ENCODE measurements around the gene TTLL1.
"Not testable (repeated sequence)": the region's sequence is repeated elsewhere in the genome, so short reads cannot be mapped to it uniquely, and the experiment has no call there.

Gene TTLL1

GRCh38 chr22:43109921-43110443 is 20.8 kb upstream of the TTLL1 start:
- no peak for DNase-seq

DNA sequence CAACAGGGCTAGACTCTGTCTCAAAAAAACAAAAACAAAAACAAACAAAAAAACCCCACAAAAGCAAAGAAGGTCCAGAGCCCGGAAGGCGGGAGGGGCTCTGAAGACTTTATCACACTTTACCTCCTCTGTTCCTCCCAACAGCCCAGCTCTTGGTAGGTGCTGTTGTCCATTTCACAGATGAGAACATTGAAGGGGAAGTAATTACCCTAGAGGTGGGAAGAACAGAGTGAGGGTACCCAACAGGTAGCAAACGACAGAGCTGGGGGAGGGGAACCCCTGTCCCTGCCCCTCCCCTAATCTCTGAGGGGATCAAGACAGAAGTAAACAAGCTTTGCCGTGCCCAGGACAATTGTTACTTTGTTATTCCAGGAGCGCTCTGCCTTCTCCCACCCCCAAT is 20.3 kb upstream of the TTLL1 start:
- DNase-seq: no peak

GRCh38 chr22:43106302-43106701 is 17.1 kb upstream of the TTLL1 start:
- no peak for DNase-seq

DNA sequence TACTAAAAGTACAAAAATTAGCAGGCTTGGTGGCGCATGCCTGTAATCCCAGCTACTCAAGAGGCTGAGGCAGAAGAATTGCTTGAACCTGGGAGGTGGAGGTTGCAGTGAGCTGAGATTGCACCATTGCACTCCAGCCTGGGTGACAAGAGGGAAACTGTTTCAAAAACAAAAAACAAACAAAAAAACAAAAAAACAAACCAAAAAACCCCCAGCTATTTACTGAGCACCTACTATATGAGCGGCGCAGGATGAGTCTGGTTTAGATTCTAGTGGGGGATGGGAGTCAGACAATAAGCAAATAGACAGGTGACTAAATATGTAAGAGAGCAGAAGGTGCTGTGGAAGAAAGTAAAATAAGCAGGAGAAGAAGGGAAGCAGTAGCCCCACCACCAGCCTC is 15.8 kb upstream of the TTLL1 start:
- not testable (repeated sequence) for DNase-seq

GRCh38 chr22:43104056-43104625 is 14.9 kb upstream of the TTLL1 start:
- peak; percentile 38 for DNase-seq

DNA sequence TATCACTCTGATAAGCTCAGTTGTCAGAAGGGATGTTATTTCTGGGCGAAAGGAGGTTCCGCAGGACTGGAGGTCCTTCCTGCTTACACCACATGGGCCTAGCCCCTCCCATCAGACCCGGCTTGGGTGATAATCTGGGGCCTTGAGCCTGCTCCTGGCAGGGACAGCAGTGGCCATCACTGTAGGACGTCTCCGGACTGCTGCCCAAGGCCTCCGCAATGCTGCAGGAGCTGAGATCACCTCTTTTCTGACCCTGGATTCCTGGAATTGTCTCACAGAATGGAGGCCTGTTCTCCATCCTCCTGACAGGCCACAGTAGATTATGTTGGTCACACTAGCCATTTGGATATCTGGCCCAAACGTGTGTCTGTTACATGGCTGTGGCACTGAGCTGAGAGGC is 12.1 kb upstream of the TTLL1 start:
- DNase-seq: no peak

GRCh38 chr22:43100225-43100624 is 11.0 kb upstream of the TTLL1 start:
- peak; percentile 13 for DNase-seq

DNA sequence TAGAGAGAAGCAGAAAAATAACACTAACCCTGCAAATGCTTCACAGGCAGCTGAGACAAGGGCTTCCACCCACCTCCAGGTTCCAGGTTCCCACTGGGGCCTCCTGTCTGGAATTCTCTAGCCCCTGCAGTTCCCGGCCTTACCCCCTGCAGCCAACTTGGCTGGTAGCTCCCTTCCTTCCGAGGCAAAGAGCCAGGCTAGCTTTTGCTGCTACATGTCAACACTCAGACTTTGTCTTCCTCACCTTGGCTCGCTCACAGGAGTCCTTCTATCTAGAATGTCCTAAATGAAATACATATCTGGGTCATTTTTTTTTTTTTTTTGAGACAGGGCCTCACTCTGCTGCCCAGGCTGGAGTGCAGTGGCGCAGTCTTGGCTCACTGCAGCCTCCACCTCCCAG is 9.9 kb upstream of the TTLL1 start:
- DNase-seq: no peak

DNA sequence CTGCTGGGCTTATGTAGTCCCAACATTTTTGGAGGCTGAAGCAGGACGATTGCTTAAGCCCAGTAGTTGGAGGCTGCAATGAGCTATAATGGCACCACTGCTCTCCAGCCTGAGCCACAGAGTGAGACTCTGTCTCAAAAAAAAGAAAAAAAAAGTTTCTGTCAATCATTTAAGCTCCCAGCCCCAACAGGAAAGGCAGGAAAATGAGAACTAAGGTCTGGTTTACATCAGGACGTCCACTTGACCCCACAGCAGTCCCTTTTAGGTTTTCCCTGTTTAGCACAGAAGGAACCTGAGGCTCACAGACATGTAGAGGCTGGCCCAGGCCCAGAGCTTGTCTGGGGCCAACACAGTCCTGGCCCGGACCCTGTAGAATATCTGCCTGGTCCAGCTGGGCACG is 9.2 kb upstream of the TTLL1 start:
- DNase-seq: no peak

DNA sequence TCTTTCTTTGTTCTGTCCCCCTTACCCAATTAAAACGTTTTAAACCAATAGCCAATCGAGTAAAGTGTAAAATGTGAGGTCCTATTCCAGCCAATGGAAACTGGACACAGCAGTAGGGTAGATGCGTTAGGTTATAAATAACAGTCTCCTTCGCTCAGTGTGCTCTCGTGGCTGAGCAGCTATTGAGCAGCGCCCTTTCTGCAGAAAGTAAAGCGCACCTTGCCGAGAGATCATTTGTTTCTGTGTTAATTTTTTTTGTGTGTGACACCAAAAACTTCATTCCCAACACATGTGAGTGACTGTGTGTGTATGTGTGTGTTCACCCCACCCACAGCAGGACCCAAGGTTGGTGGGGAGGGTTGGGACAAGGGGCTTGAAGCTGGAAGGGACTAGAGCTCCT is 7.2 kb upstream of the TTLL1 start:
- DNase-seq: no peak

GRCh38 chr22:43094551-43094950 is 5.4 kb upstream of the TTLL1 start:
- DNase-seq: no peak

- no peak for DNase-seq
These were observed 4.9 kb upstream of the TTLL1 start for GRCh38 chr22:43094085-43094484.

GRCh38 chr22:43092085-43092484 is 2.9 kb upstream of the TTLL1 start:
- no peak for DNase-seq

- DNase-seq: peak; percentile 77
These were observed 1.1 kb upstream of the TTLL1 start for GRCh38 chr22:43090130-43090789.

DNA sequence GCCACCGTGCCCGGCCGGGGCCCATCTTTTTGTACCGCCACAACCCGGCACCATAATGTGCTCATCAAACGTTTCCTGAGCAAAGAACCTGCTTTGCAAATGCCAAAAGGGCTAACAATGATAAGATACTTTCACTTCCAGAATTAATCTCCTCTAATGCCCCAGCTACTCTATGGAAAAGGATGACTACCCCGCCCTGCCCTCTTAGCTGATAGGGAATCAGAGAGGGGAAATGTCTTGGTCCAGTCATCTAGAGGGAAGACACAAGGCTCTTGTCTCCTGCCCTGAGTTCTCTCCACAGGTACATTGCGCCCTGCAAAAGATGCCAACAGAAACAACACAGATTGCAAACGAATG is 586 bp downstream of the TTLL1 start:
- no peak for DNase-seq

- no peak for DNase-seq
These were observed 3.3 kb downstream of the TTLL1 start for GRCh38 chr22:43085658-43086606.

DNA sequence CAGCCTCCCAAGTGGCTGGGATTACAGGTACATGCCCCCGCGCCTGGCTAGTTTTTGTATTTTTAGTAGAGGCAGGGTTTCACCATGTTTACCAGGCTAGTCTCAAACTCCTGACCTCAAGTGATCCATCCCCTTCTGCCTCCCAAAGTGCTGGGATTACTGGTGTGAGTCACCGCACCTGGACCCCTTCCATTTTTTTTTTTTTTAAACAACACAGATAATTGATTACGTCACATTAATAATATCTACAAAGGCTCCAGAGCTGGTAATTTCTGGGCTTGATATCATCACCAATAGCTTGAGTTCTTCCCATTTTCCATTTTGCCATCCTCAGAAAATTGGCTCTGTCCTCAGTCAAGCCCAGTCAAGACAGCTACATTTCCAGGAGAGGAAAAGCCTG is 7.2 kb downstream of the TTLL1 start:
- DNase-seq: no peak

DNA sequence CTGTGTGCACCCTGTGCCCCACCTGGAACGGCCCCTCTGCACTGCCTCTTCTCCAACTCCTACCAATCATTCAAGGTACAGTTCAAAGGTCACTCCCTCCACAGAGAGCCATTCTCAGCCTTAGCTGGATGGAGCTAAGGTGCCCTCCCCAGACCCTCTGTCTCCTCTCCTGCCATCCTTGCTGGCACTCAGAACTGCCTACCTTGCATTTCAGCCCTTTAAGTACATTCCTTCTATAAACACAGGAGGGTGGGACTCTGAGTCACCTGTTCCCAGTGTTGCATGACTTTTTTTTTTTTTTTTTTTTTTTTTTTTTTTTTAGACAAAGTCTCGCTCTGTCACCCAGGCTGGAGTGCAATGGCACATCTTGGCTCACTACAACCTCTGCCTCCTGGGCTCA is 8.6 kb downstream of the TTLL1 start:
- DNase-seq: peak; percentile 5

- no peak for DNase-seq
These were observed 9.4 kb downstream of the TTLL1 start for GRCh38 chr22:43079742-43080141.

- no peak for DNase-seq
These were observed 10.7 kb downstream of the TTLL1 start for GRCh38 chr22:43078522-43078921.

- DNase-seq: no peak
These were observed 11.9 kb downstream of the TTLL1 start for GRCh38 chr22:43077121-43077877.

DNA sequence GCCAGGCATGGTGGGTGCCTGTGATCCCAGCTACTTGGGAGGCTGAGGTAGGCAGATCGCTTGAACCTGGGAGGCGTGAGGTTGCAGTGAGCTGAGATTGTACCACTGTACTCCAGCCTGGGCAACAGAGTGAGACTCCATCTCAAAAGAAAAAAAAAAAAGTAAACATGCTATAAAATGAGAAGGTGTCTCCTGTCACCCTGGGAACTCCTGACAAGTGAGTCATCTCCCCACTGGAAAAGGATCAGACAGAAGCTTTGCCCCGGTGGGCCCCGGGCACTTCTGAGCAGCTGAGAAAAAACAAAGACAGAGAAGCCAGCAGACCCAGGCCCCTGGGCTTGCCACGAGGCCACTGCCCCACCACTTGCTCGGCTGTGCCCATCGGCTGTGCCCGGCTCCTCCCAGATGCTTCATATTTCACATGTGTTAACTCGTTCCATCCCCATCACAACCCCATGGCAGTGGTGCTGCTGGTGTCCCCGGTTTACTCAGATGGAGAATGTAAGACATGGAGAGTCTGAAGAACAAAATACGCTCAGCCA is 22.3 kb downstream of the TTLL1 start:
- DNase-seq: peak; percentile 11

- DNase-seq: no peak
These were observed 23.1 kb downstream of the TTLL1 start for GRCh38 chr22:43066134-43066533.

All from kidney glomerular epithelial cell (primary cell).